Kidney (tissue), 14 donors: ENCODE measurements around the gene UQCRHL. TPM values are rescaled to one million over a fixed set of nuclear protein-coding genes. Genes with fewer than 3 reads are reported as not detected.

ENCODE experiments used
- DNase-seq, 5 donors: peaks; one replicate each; pipeline ENCODE4 v3.0.0-alpha.2; 2013 to 2020
- FAIRE-seq: peaks from 2 replicates; lab custom pipeline; 2012; peaks lifted over from hg19 to GRCh38; lab: Jason Lieb, UNC
- H3K27ac ChIP-seq, 2 donors: one replicate each; pipeline ENCODE4 v1.7.0; 2013; ENCODE audit warnings: low read depth in 2 of 2, low read length in 2 of 2, inconsistent platforms in 1 of 2
- H3K27me3 ChIP-seq: one replicate; pipeline ENCODE4 v1.7.1; 2013; ENCODE audit warnings: low read length, inconsistent platforms; ENCODE audit not compliant: control insufficient read depth, insufficient read depth
- H3K36me3 ChIP-seq, 3 donors: one replicate each; pipeline versions ENCODE4 v1.7.0 to v1.7.1; 2013; ENCODE audit warnings: low read length in 3 of 3, control low read depth in 1 of 3, inconsistent platforms in 1 of 3; ENCODE audit not compliant: insufficient read depth in 3 of 3, control insufficient read depth in 2 of 3
- H3K4me1 ChIP-seq, 3 donors: one replicate each; pipeline versions ENCODE4 v1.7.0 to v1.7.1; 2013; ENCODE audit warnings: low read length in 3 of 3, inconsistent platforms in 1 of 3, low read depth in 1 of 3; ENCODE audit not compliant: control insufficient read depth in 2 of 3, insufficient read depth in 2 of 3
- H3K4me3 ChIP-seq, 3 donors: one replicate each; pipeline versions ENCODE4 v1.7.0 to v1.8.1; 2013; ENCODE audit warnings: low read length in 3 of 3, control low read depth in 1 of 3, inconsistent platforms in 1 of 3
- H3K9ac ChIP-seq, 3 donors: one replicate each; pipeline versions ENCODE4 v1.7.0 to v1.7.1; 2013; ENCODE audit warnings: low read length in 3 of 3, control low read depth in 1 of 3, inconsistent platforms in 1 of 3
- H3K9me3 ChIP-seq, 3 donors: one replicate each; pipeline versions ENCODE4 v1.7.0 to v1.7.1; 2013; ENCODE audit warnings: low read length in 3 of 3, control low read depth in 1 of 3, inconsistent platforms in 1 of 3; ENCODE audit not compliant: control insufficient read depth in 2 of 3, insufficient read depth in 1 of 3
- CTCF ChIP-seq: IDR thresholded peaks from 3 replicates; pipeline ENCODE4 v1.5.1; 2012; ENCODE audit warnings: mild to moderate bottlenecking, moderate library complexity, borderline replicate concordance; ENCODE audit not compliant: insufficient read depth; ENCODE audit errors: extremely low read depth
- intact Hi-C: fragments of 100-400 bp; cut with DNase I; formaldehyde crosslinking; loops from one replicate; pipeline ENCODE4 v1.11.1; 2022
- polyA plus RNA-seq: library from polyadenylated mRNA; stranded (reverse); fragments of 350-450 nt; fragmentation: Illumina TruSeq; extraction: RNeasy Lipid Tissue Mini Kit (QIAGEN cat#74804); gene quantifications from one replicate; pipeline ENCODE4 v1.2.3, GENCODE V29; 2014; ENCODE audit warnings: low read depth, low replicate concordance; ENCODE audit not compliant: insufficient read depth
- total RNA-seq: library from RNA; stranded (reverse); fragmentation: NEBNext Ultra II Directional; extraction: Animal tissue kit (Norgen Biotek cat#: 25700); gene quantifications from one replicate; pipeline ENCODE4 v1.2.1, GENCODE V29; 2021
- donor health status: control.
- donor health status: control.
- donor health status: control.
- donor health status: control.
- donor health status: control.
- donor health status: DM: yes; HTN: yes; CAD: no.
- donor health status: Normal renal cell carcinoma (clear cell type).

UQCRHL gene
- total and polyA plus RNA-seq, 2 donors from 2014 or later = 0.91 to 11.8 TPM

- Histone ChIP-seq H3K4me3 (no peak overlapping the region), H3K27ac (no peak overlapping the region), H3K9me3 (no peaks in the 10 kb centered on the region), H3K9ac (no peak overlapping the region), H3K36me3 (no peaks in the 10 kb centered on the region), H3K4me1 (peaks cover 6 to 16% (median 6%) of the 10 kb centered on the region in 3 donors), H3K27me3 (no peaks in the 10 kb centered on the region)
- TF ChIP-seq CTCF = no peak
- intact Hi-C loops = no loop called here
- FAIRE-seq (no peak), DNase-seq (no peak)
Observed at GRCh38 chr1:15852036-15852827, 44.8 kb upstream of the UQCRHL start.

GRCh38 chr1:15851210-15852035 lies 44.0 kb upstream of the UQCRHL start:
- H3K36me3 ChIP-seq = no peaks in the 10 kb centered on the region
- no peaks in the 10 kb centered on the region for H3K27me3 ChIP-seq
- peaks cover 6 to 16% (median 6%) of the 10 kb centered on the region in 3 donors for H3K4me1 ChIP-seq
- no peak for TF ChIP-seq CTCF
- H3K4me3 ChIP-seq = no peak overlapping the region
- FAIRE-seq (no peak), DNase-seq (peak in 1 of 5 donors; percentile 29)
- no peak overlapping the region for H3K27ac ChIP-seq
- H3K9me3 ChIP-seq = no peaks in the 10 kb centered on the region
- intact Hi-C loops = no loop called here
- peak overlapping the region in 1 of 3 donors; percentile 40 for H3K9ac ChIP-seq

- peak overlapping the region; percentile 16 to 96 (median 86) for H3K4me3 ChIP-seq
- intact Hi-C loops = no loop called here
- H3K4me1 ChIP-seq = peaks cover 6 to 16% (median 6%) of the 10 kb centered on the region in 3 donors
- no peaks in the 10 kb centered on the region for H3K9me3 ChIP-seq
- no peak for FAIRE-seq
- no peak overlapping the region for H3K27ac ChIP-seq
- H3K36me3 ChIP-seq = no peaks in the 10 kb centered on the region
- H3K9ac ChIP-seq = peak overlapping the region in 2 of 3 donors; percentile 53 to 83
- DNase-seq = peak in 2 of 5 donors; percentile 56 to 72
- H3K27me3 ChIP-seq = no peaks in the 10 kb centered on the region
- TF ChIP-seq CTCF = no peak
Observed at GRCh38 chr1:15850471-15851001, 43.1 kb upstream of the UQCRHL start.
